HepG2 (cell line): Measurements from ENCODE around the gene NECAP2. TPM values are rescaled to one million over a fixed set of nuclear protein-coding genes. Genes with fewer than 3 reads are reported as not detected.

Experiments
- ATF7-NPFF ChIP-seq: sonication (generic); formaldehyde crosslinking; IDR thresholded peaks from 2 replicates; pipeline ENCODE4 v1.8.1; 2023; ENCODE audit warnings: mild to moderate bottlenecking, low read depth, missing genetic modification reagents, moderate library complexity
- DMTF1 ChIP-seq: sonication (generic); formaldehyde crosslinking; IDR thresholded peaks from 2 replicates; pipeline ENCODE4 v1.4.0; 2020; ENCODE audit warnings: mild to moderate bottlenecking, missing genetic modification reagents
- GATAD2A ChIP-seq: IDR thresholded peaks from 2 replicates; pipeline ENCODE4 v1.6.1; 2016
- KDM5B ChIP-seq: sonication (generic); formaldehyde crosslinking; IDR thresholded peaks from 2 replicates; pipeline ENCODE4 v1.4.0; 2020; ENCODE audit warnings: missing genetic modification reagents, mild to moderate bottlenecking, borderline replicate concordance
- NFYB ChIP-seq: sonication (generic); formaldehyde crosslinking; IDR thresholded peaks from 2 replicates; pipeline ENCODE4 v1.4.0; 2020; ENCODE audit warnings: missing genetic modification reagents
- SP140L ChIP-seq: sonication (generic); formaldehyde crosslinking; IDR thresholded peaks from 2 replicates; pipeline ENCODE4 v1.4.0; 2020; ENCODE audit warnings: missing genetic modification reagents, borderline replicate concordance
- STAT6 ChIP-seq: sonication (generic); formaldehyde crosslinking; IDR thresholded peaks from 2 replicates; pipeline ENCODE4 v1.4.0; 2020; ENCODE audit warnings: missing genetic modification reagents, mild to moderate bottlenecking, borderline replicate concordance
- TCF12 ChIP-seq, 2 experiments: fragments of 450-650 bp in 1 of 2; sonication (generic) in 1 of 2; formaldehyde crosslinking in 1 of 2; IDR thresholded peaks; 2 replicates each; pipeline versions ENCODE4 v1.6.1 to v1.8.0; 2017 to 2022; ENCODE audit warnings: antibody characterized with exemption in 1 of 2, mild to moderate bottlenecking in 1 of 2, missing genetic modification reagents in 1 of 2, moderate library complexity in 1 of 2
- TSC22D2 ChIP-seq: sonication (generic); formaldehyde crosslinking; IDR thresholded peaks from 2 replicates; pipeline ENCODE4 v1.5.1; 2020; ENCODE audit warnings: missing genetic modification reagents, mild to moderate bottlenecking, borderline replicate concordance
- ZMAT5 ChIP-seq: sonication (generic); formaldehyde crosslinking; IDR thresholded peaks from 2 replicates; pipeline ENCODE4 v1.5.0; 2020; ENCODE audit warnings: mild to moderate bottlenecking, low read depth, missing genetic modification reagents, borderline replicate concordance
- ZNF10 ChIP-seq: sonication (generic); formaldehyde crosslinking; IDR thresholded peaks from 2 replicates; pipeline ENCODE4 v1.4.0; 2020; ENCODE audit warnings: mild to moderate bottlenecking, low read depth, missing genetic modification reagents, borderline replicate concordance
- ZNF550 ChIP-seq: sonication (generic); formaldehyde crosslinking; IDR thresholded peaks from 2 replicates; pipeline ENCODE4 v1.4.0; 2020; ENCODE audit warnings: mild to moderate bottlenecking, missing genetic modification reagents, borderline replicate concordance
- ZNF564 ChIP-seq: sonication (generic); formaldehyde crosslinking; IDR thresholded peaks from 2 replicates; pipeline ENCODE4 v1.8.1; 2023; ENCODE audit warnings: mild to moderate bottlenecking, missing genetic modification reagents
- polyA plus RNA-seq, 8 experiments: library from polyadenylated mRNA; depleted of rRNA in 3 of 8; stranded (reverse) in 7 of 8; unstranded in 1 of 8; fragments of >200 nt; fragmentation: Illumina TruSeq in 4 of 8; extraction: Trizol in 4 of 8; gene quantifications; 2 replicates each; pipeline versions ENCODE4 v1.2.1 to v1.2.3, GENCODE V29; 2011 to 2016; ENCODE audit warnings: low read depth in 4 of 8, missing spikeins in 1 of 8, mixed read lengths in 1 of 8; ENCODE audit not compliant: insufficient read depth in 1 of 8
- total RNA-seq, 5 experiments: library from RNA; depleted of rRNA; stranded (reverse); fragments of >200 nt; fragmentation: Illumina TruSeq; extraction: Trizol; gene quantifications; 2 replicates each; pipeline ENCODE4 v1.2.3, GENCODE V29; 2016; ENCODE audit warnings: low read depth in 1 of 5
- TF ChIP-seq, protein P1 (sequence below): sonication (generic); formaldehyde crosslinking; IDR thresholded peaks from 2 replicates; pipeline ENCODE4 v1.5.0; 2020; ENCODE audit warnings: missing genetic modification reagents
- TF ChIP-seq, protein P2 (sequence below): sonication (generic); formaldehyde crosslinking; IDR thresholded peaks from 2 replicates; pipeline ENCODE4 v1.5.0; 2020; ENCODE audit warnings: missing genetic modification reagents, mild to moderate bottlenecking, borderline replicate concordance
- TF ChIP-seq, protein P3 (sequence below): sonication (generic); formaldehyde crosslinking; IDR thresholded peaks from 2 replicates; pipeline ENCODE4 v1.5.1; 2020; ENCODE audit warnings: mild to moderate bottlenecking, missing genetic modification reagents

Gene NECAP2
- total and polyA plus RNA-seq, 2 of the 13 experiments (the other 11 are each of a cell fraction or from before 2014, with no cell fraction given): 38.5 to 52.3 TPM

DNA sequence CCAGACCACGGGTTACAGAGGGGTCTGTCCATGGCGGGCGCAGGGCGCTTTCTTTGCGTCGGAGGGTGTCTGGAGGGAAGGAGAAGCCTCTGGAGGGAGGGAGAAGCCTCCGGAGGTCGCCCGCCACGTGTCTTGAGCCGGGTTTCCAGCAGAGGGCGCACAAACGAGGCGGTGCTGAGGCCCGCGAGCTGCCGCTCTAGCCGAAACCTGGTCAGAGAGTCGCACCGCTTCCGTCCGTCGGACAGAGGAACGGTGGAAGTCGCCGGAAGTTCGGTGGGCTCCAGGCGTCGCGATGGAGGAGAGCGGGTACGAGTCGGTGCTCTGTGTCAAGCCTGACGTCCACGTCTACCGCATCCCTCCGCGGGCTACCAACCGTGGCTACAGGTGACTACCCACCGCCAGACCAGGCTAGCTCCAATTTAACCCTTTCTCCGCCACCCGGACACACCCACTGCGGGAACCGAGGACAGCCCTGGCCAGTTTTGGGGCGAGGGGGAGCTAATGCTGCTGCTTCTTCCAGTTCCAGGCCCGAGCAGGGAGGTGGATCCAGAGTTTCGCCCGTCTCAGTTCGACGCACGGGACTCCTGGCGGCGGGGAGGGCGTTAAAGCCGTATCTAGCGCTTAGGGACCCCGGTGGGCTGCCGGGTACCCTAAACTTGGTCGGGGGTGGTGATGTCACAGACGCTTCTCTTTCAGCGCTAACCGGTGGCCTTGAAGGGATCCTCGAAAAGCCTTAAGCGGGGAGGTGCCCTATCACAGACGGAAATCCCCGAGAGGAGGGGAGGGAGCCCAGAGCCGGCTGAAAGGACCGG lies at the start of gene NECAP2 (continued):
- TF ChIP-seq TSC22D2 (CRISPR knock-in tag): peak; percentile 89; the same call in 1 of the 2 replicates
- TF ChIP-seq, protein P1, sequence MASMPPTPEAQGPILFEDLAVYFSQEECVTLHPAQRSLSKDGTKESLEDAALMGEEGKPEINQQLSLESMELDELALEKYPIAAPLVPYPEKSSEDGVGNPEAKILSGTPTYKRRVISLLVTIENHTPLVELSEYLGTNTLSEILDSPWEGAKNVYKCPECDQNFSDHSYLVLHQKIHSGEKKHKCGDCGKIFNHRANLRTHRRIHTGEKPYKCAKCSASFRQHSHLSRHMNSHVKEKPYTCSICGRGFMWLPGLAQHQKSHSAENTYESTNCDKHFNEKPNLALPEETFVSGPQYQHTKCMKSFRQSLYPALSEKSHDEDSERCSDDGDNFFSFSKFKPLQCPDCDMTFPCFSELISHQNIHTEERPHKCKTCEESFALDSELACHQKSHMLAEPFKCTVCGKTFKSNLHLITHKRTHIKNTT (CRISPR knock-in tag): no peak
- peak; percentile 82 for TF ChIP-seq GATAD2A (CRISPR knock-in tag)
- TF ChIP-seq, protein P2, sequence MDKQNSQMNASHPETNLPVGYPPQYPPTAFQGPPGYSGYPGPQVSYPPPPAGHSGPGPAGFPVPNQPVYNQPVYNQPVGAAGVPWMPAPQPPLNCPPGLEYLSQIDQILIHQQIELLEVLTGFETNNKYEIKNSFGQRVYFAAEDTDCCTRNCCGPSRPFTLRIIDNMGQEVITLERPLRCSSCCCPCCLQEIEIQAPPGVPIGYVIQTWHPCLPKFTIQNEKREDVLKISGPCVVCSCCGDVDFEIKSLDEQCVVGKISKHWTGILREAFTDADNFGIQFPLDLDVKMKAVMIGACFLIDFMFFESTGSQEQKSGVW: no peak
- peak; percentile 43; the same call in 1 of the 2 replicates for TF ChIP-seq ZNF564
- no peak for TF ChIP-seq ZMAT5
- TF ChIP-seq KDM5B (CRISPR knock-in tag): peak; percentile 90
- TF ChIP-seq NFYB (CRISPR knock-in tag): peak; percentile 36; the same call in 1 of the 2 replicates
- TF ChIP-seq TCF12 (IDR thresholded peaks at IDR 0.05): no peak
- TF ChIP-seq TCF12 (CRISPR knock-in tag; IDR thresholded peaks at IDR 0.05): 0 out of 2 replicates have a peak, but pooled peaks have one; percentile 44
- TF ChIP-seq DMTF1 (CRISPR knock-in tag): 0 out of 2 replicates have a peak, but pooled peaks have one; percentile 34
- TF ChIP-seq ZNF10: no peak
- 0 out of 2 replicates have a peak, but pooled peaks have one; percentile 40 for TF ChIP-seq SP140L (CRISPR knock-in tag)
- no peak for TF ChIP-seq ZNF550 (CRISPR knock-in tag)
- TF ChIP-seq STAT6 (CRISPR knock-in tag): peak; percentile 67; the same call in 1 of the 2 replicates
- TF ChIP-seq, protein P3, sequence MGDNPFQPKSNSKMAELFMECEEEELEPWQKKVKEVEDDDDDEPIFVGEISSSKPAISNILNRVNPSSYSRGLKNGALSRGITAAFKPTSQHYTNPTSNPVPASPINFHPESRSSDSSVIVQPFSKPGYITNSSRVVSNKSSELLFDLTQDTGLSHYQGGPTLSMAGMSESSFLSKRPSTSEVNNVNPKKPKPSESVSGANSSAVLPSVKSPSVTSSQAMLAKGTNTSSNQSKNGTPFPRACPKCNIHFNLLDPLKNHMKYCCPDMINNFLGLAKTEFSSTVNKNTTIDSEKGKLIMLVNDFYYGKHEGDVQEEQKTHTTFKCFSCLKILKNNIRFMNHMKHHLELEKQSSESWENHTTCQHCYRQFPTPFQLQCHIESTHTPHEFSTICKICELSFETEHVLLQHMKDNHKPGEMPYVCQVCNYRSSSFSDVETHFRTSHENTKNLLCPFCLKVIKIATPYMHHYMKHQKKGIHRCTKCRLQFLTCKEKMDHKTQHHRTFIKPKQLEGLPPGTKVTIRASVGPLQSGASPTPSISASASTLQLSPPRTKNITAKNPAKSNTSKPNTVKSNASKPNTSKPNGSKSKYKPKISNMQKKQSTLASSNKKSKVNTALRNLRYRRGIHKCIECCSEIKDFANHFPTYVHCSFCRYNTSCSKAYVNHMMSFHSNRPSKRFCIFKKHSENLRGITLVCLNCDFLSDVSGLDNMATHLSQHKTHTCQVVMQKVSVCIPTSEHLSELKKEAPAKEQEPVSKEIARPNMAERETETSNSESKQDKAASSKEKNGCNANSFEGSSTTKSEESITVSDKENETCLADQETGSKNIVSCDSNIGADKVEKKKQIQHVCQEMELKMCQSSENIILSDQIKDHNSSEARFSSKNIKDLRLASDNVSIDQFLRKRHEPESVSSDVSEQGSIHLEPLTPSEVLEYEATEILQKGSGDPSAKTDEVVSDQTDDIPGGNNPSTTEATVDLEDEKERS (CRISPR knock-in tag): no peak
- no peak; the same call in 1 of the 2 replicates for TF ChIP-seq ATF7-NPFF (CRISPR knock-in tag)
